Endodermal cell (in vitro differentiated cells): ENCODE results near the gene SESN1. TPM values are rescaled to one million over a fixed set of nuclear protein-coding genes. Genes with fewer than 3 reads are reported as not detected.

Experiments used
- DNase-seq: peaks from one replicate; pipeline ENCODE4 v3.0.0-alpha.2; 2017
- H3K27ac ChIP-seq: 2 replicates; pipeline ENCODE4 v1.5.1; 2013; ENCODE audit warnings: mild to moderate bottlenecking, low read depth, low read length, moderate library complexity
- H3K27me3 ChIP-seq: 2 replicates; pipeline ENCODE4 v1.6.1; 2013; ENCODE audit warnings: mild to moderate bottlenecking, low read length, moderate library complexity; ENCODE audit not compliant: insufficient read depth, control insufficient read depth, poor library complexity, severe bottlenecking
- H3K36me3 ChIP-seq: 2 replicates; pipeline ENCODE4 v1.7.0; 2013; ENCODE audit warnings: mild to moderate bottlenecking, low read length, moderate library complexity; ENCODE audit not compliant: control insufficient read depth, insufficient read depth
- H3K4me1 ChIP-seq: one replicate; pipeline ENCODE4 v1.7.0; 2013; ENCODE audit warnings: low read length; ENCODE audit not compliant: control insufficient read depth, insufficient read depth
- H3K4me3 ChIP-seq: 2 replicates; pipeline ENCODE4 v1.5.1; 2013; ENCODE audit warnings: mild to moderate bottlenecking, low read length, moderate library complexity
- H3K9ac ChIP-seq: 2 replicates; pipeline ENCODE4 v1.6.1; 2013; ENCODE audit warnings: mild to moderate bottlenecking, low read length, moderate library complexity; ENCODE audit not compliant: poor library complexity, severe bottlenecking; ENCODE audit errors: extremely low read depth
- H3K9me3 ChIP-seq: 2 replicates; pipeline ENCODE4 v1.6.1; 2013; ENCODE audit warnings: mild to moderate bottlenecking, low read length, moderate library complexity; ENCODE audit not compliant: control insufficient read depth
- H3K27ac Mint-ChIP-seq: 2 replicates; pipeline ENCODE4 v1.8.0; 2020; ENCODE audit warnings: mixed read lengths
- H3K27me3 Mint-ChIP-seq: 2 replicates; pipeline ENCODE4 v1.8.0; 2021; ENCODE audit warnings: mild to moderate bottlenecking, mixed read lengths; ENCODE audit not compliant: insufficient read depth
- H3K36me3 Mint-ChIP-seq: 2 replicates; pipeline ENCODE4 v1.8.0; 2020; ENCODE audit warnings: low read depth, mixed read lengths
- H3K4me1 Mint-ChIP-seq: 2 replicates; pipeline ENCODE4 v1.8.0; 2020; ENCODE audit warnings: mixed read lengths
- H3K4me3 Mint-ChIP-seq: 2 replicates; pipeline ENCODE4 v1.8.0; 2020; ENCODE audit warnings: mild to moderate bottlenecking, moderate library complexity, mixed read lengths
- H3K9me3 Mint-ChIP-seq: 2 replicates; pipeline ENCODE4 v1.8.0; 2020; ENCODE audit warnings: mild to moderate bottlenecking, mixed read lengths
- WGBS, 2 experiments: methylation state at CpG; one replicate each; pipeline versions ENCODE4 v1.1.5 to v1.1.7; 2013; ENCODE audit warnings: missing lambda C conversion rate in 2 of 2, mixed read lengths in 1 of 2; ENCODE audit not compliant: insufficient coverage in 1 of 2, insufficient read length in 1 of 2; 5-methylcytosine and 5-hydroxymethylcytosine counted together
- total RNA-seq, 2 donors: library from RNA; stranded (reverse); fragmentation: NEBNext Ultra II Directional in 1 of 2; extraction: Animal tissue kit (Norgen Biotek cat#: 25700) in 1 of 2; gene quantifications; 2 replicates in 1 of 2; 3 replicates in 1 of 2; pipeline ENCODE4 v1.2.1, GENCODE V29; 2021
- TF ChIP-seq, protein P1 (sequence below): fragments of 200-600 bp; sonication (generic); conservative IDR thresholded peaks from 2 replicates; pipeline ENCODE4 v1.5.0; 2021; ENCODE audit warnings: antibody characterized with exemption, mild to moderate bottlenecking

Gene SESN1
- total RNA-seq, 2 donors from 2014 or later: 7.5 to 13.1 TPM

DNA sequence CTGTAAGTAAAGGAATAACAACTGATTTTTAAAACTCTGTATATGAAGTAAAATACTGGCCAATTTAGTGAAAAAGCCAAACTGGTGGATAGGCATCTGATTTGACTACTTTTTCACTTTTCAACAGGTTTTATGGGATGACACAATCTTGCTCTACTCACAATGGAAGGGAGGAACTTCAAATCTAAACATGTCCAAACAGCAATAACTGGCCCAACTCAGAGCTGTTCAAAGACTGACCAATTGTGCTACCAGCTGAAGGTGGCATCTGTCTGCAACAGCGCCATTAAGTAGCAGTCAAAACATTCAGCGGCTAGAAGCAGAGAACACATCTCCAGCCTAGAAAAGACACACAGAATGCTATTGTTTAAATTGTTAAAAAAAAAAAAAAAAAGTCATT is 44.6 kb downstream of the SESN1 start:
- Histone ChIP-seq H3K9me3 (peaks cover 4% of the 10 kb centered on the region), H3K27ac (no peak overlapping the region), H3K9ac (no peak overlapping the region), H3K36me3 (no peaks in the 10 kb centered on the region), H3K4me1 (no peaks in the 10 kb centered on the region), H3K27me3 (no peaks in the 10 kb centered on the region), H3K4me3 (no peak overlapping the region)
- Mint-ChIP-seq H3K36me3 (peaks cover 13% of the 10 kb centered on the region), H3K4me1 (peaks cover 23% of the 10 kb centered on the region), H3K27ac (no peak overlapping the region), H3K27me3 (no peaks in the 10 kb centered on the region), H3K4me3 (no peak overlapping the region), H3K9me3 (peaks cover 25% of the 10 kb centered on the region)
- TF ChIP-seq, protein P1, sequence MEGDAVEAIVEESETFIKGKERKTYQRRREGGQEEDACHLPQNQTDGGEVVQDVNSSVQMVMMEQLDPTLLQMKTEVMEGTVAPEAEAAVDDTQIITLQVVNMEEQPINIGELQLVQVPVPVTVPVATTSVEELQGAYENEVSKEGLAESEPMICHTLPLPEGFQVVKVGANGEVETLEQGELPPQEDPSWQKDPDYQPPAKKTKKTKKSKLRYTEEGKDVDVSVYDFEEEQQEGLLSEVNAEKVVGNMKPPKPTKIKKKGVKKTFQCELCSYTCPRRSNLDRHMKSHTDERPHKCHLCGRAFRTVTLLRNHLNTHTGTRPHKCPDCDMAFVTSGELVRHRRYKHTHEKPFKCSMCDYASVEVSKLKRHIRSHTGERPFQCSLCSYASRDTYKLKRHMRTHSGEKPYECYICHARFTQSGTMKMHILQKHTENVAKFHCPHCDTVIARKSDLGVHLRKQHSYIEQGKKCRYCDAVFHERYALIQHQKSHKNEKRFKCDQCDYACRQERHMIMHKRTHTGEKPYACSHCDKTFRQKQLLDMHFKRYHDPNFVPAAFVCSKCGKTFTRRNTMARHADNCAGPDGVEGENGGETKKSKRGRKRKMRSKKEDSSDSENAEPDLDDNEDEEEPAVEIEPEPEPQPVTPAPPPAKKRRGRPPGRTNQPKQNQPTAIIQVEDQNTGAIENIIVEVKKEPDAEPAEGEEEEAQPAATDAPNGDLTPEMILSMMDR: no peak
- 94 to 100% methylated on average over 1 to 2 of the region's 2 CpGs for WGBS, 2 experiments
- no peak for DNase-seq

DNA sequence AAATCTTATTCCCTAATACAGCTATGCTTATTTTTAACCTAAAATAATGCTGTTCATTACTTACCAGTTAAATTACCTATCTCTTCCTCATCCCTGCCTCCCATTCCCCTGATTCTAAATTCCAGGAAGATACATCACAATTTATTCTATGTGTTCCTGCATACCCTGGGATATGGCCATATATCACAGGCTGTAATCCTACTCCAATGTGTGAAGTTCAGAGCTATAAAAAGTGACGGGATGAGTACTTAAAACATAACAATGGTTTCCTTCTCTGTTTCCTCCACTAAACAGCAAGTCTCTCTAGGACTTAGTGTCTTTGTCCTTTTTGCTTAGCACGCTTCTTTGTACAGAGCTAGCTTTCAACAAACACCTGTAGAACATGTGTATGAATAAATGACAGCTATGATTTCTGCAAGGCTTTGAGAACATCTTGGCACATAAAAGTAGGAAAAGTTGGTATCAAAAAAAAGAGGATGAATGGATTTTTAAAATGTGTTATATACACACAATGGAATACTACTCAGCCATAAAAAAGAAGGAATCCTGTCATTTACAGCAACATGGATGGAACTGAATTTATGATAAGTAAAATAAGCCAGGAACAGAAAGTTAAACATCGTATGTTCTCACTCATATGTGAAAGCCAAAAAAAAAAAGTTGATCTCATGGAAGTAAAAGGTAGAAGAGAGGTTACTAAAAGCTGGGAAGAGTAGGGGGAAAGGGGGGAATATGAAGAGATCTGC is 45.8 kb downstream of the SESN1 start:
- peaks cover 4% of the 10 kb centered on the region for H3K9me3 ChIP-seq
- TF ChIP-seq, protein P1: no peak
- Mint-ChIP-seq H3K27me3 (no peaks in the 10 kb centered on the region), H3K4me1 (peaks cover 23% of the 10 kb centered on the region), H3K27ac (no peak overlapping the region), H3K4me3 (no peak overlapping the region), H3K36me3 (peaks cover 15% of the 10 kb centered on the region), H3K9me3 (peaks cover 27% of the 10 kb centered on the region)
- no peak overlapping the region for H3K9ac ChIP-seq
- no peaks in the 10 kb centered on the region for H3K27me3 ChIP-seq
- no peaks in the 10 kb centered on the region for H3K36me3 ChIP-seq
- 91 to 95% methylated on average over 2 to 3 of the region's 3 CpGs for WGBS, 2 experiments
- H3K27ac ChIP-seq: no peak overlapping the region
- H3K4me1 ChIP-seq: no peaks in the 10 kb centered on the region
- no peak overlapping the region for H3K4me3 ChIP-seq
- DNase-seq: no peak

DNA sequence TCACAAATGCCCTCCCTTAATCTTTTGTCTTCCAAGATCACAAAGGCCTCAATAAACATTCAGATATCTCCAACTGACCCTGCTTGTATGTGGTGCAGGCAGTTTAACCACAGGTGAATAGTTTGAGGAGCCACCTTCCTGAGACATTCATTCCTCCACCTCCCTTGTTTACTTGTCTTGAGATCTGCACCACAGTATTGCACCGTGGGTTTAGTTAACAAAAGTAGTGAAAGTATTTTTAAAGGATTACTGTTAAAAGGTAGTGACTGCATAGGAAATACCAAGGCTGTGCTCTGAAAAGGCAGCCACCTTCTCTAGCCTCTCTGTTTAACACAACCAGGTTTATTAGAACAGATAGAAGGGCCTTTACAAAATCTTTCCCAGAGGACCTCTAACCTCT is 46.5 kb downstream of the SESN1 start:
- peaks cover 4% of the 10 kb centered on the region for H3K9me3 ChIP-seq
- peaks cover 18% of the 10 kb centered on the region for H3K4me1 Mint-ChIP-seq
- H3K4me1 ChIP-seq: no peaks in the 10 kb centered on the region
- H3K9me3 Mint-ChIP-seq: peaks cover 28% of the 10 kb centered on the region
- TF ChIP-seq, protein P1: no peak
- no peak overlapping the region for H3K4me3 ChIP-seq
- H3K36me3 ChIP-seq: no peaks in the 10 kb centered on the region
- no peak overlapping the region for H3K9ac ChIP-seq
- no peak overlapping the region for H3K27ac ChIP-seq
- H3K27me3 Mint-ChIP-seq: no peaks in the 10 kb centered on the region
- 64% methylated on average over 1 of the region's 1 CpG; no CpG with 5 or more reads in 1 of the 2 experiments for WGBS, 2 experiments
- H3K4me3 Mint-ChIP-seq: no peak overlapping the region
- no peak for DNase-seq
- H3K27ac Mint-ChIP-seq: no peak overlapping the region
- no peaks in the 10 kb centered on the region for H3K27me3 ChIP-seq
- peaks cover 15% of the 10 kb centered on the region for H3K36me3 Mint-ChIP-seq
